GM19468 (cell line): ENCODE results near the gene KCNK13.
"Not testable (repeated sequence)": the region's sequence is repeated elsewhere in the genome, so short reads cannot be mapped to it uniquely, and the experiment has no call there.

Source experiments
- ATAC-seq: cut with Tn5 transposase; IDR thresholded peaks from one replicate; pipeline ENCODE4 v1.9.1; 2021; ENCODE audit warnings: mild to moderate bottlenecking, moderate library complexity, moderate number of reproducible peaks; ENCODE audit not compliant: unreplicated experiment; ENCODE audit errors: extremely low read depth

Gene KCNK13

DNA sequence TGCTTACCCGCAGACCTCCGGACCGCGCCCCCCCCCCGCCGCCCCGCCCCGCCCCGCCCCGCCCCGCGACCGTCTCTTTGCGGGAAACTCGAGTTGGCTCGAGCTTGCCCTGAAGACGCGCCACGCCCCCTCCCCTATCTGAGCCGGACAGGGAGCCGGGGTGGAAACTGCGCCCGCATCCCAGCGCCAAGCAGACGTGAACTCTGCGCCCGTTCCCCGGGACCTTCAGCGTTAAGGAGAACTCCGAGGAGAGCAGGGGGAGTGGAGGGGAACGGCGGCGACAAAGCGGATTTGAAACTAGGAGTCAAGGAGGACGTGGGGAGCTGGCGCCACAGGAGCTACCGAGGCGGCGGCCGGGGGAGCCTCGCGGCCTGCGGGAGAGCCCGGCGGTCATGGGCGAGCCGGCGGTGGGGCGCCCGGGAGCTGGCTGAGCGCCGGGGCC is at the start of gene KCNK13:
Gene KCNK13, plus strand, starts transcription at position 310 of the 442 bp plus-strand sequence. CDS start 212 bp downstream, outside the sequence.
- no peak for ATAC-seq

DNA sequence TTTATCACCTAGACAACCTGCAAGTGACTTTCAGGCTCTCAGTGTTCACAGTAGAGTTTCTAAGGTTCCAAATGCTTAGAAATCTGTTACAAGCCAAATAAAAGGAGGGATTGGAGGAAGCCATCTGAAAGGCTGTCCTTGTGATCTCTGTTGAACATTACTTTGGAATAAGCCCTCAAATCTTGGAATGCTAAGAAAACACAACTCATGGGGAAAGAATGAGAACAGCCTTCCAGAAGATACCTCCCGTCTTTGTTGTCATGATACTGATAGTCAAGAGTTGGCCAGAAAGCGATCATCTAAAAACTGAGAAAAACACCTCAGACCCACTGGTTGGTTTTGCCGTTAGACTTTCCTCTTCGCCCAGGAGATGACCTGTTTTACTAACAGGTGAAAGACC is 44.4 kb upstream of the KCNK13 start:
- ATAC-seq = no peak

DNA sequence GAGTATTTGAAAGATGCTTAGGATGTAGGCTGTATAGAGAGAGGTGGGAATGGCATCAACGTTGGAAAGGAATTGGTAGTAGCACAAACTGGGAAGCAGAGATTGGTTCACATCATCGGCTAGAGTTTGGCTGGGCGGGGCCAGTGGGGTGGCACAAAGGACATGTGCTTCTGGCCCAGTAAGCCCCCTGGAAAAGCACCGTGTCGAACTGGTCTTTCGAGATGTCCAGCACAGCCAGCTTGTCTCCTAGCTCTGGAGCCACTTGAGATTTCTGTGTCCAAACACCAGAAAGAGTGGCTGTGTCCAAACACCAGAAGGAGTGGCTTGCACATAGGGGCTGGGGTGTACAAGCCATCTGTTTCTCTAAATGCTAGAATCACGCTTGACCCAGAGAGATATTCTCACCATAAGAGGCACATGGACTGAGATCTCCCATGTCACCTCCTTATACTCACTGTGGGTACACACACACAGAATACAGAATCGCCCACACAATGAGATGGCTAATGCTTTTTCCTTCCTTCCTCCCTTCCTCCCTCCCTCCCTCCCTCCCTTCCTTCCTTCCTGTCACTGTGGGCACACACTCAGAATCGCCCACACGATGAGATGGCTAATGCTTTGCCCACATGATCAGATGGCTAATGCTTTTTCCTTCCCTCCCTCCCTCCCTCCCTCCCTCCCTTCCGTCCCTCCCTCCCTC is 41.8 kb upstream of the KCNK13 start:
- ATAC-seq = no peak

DNA sequence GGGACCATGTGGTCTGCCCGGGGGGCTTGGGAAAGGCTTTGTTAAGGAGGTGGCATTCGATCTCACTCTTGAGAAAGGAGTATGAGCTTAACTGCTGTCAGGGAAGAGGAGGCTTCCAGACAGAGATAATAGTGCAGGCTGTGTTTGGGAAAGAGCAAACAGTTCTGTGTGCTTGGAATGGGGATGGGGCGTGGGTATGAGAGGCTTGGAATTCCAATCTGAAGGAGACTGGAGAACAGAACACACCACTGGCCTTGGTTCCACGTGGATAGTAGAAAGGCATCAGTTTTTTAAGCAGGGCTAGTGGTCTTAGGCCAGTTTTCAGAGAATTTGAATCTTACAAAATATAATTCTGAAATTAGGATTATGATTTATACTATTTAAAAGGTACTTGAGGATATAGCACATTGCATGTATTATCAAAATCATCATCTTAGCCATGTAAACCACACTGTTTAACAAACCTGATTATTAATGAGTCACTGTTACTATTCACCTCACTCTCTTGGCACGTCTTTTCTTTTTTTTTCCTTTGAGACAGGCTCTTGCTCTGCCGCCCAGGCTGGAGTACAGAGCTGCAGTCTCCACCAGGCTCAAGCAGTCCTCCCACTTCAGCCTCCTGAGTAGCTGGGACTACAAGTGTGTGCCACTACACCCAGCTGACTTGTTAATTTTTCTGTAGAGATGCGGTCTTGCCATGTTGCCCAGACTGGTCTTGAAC is 38.5 kb upstream of the KCNK13 start:
- ATAC-seq = no peak

DNA sequence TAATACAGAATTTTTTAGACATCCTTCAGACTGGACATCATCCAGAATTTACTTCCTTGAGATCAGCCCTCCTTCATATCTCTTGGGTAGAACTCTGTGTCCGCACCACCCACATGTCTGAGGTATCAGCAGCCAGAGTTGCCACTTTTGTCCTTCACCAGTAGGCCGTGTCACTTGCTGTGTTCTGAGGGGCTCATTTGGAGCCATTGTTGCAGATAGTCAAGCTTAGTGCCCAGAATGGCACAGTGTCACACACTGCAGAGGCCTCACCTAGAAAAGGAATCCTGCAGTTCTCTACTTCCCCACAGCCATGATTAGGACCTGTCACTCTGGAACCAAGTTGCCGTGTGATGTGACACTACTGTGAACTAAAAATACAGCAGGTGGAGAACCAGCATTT is 36.9 kb upstream of the KCNK13 start:
- ATAC-seq = no peak

DNA sequence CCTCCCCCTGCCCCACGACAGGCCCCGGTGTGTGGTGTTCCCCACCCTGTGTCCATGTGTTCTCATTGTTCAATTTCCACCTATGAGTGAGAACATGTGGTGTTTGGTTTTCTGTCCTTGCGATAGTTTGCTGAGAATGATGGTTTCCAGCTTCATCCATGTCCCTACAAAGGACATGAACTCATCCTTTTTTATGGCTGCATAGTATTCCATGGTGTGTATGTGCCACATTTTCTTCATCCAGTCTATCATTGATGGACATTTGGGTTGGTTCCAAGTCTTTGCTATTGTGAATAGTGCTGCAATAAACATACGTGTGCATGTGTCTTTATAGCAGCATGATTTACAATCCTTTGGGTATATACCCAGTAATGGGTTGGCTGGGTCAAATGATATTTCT is 35.2 kb upstream of the KCNK13 start:
- not testable (repeated sequence) for ATAC-seq

DNA sequence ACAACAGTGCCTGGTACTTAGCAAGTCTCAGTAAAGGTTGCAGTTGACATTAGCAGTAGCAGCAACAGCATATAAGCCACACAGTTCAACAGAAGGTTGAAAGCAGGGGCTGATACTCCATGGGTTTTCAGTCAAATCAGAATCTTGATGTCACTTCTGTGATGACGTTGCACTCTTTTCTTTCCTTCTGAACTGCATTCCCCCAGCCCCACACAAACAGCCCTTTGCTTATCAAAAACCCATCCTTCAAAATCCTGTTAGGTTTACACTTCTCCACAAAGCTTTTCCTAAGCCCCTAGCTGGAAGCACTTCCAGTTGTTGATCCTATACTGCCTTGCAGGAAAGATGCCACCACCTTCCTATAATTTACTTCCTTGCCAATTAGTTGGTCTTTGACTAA is 34.0 kb upstream of the KCNK13 start:
- no peak for ATAC-seq

DNA sequence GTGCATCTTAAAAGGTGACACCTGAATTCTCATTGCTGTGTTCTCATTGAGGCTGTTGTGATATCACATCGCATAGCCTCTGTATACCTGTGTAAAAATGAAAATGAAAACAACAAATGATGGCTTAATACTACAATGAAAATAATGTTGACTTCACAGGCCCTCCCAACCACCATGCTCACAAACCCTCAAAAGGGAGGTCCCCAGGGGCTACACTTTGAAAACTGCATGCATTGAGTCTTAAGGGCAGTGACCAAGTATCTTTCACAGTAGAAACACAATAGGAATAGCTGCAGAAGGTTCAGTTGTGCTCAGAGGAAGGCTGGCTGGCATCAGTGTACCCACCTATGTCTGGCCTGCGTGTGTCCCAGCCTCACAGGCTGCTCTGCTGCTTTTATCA is 27.6 kb upstream of the KCNK13 start:
- ATAC-seq = no peak

DNA sequence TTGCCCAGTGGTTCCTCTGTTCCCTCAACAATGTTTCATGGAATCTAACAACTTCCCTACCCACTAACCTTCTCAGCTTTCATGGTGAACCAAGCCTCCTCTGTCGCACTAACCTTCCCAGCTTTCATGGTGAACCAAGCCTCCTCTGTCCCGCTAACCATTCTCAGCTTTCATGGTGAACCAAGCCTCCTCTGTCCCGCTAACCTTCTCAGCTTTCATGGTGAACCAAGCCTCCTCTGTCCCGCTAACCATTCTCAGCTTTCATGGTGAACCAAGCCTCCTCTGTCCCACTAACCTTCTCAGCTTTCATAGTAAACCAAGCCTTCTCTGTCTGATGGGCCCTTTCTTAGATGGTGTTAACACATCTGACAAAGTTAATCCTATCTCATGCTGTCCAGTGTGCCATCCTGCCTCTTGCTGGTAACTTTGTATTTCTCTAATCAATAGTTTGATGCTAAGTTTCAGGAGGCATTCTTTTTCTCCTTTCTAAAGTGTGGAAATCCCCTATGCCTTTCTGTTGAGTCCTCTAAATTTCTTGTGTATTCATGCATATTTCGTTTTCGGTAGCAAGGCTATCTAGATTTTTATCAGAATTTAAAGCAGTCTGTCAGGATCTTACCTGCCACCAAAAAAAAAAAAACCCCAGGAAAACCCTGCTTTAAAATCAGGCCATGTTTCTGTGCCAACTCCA is 26.8 kb upstream of the KCNK13 start:
- ATAC-seq = no peak

DNA sequence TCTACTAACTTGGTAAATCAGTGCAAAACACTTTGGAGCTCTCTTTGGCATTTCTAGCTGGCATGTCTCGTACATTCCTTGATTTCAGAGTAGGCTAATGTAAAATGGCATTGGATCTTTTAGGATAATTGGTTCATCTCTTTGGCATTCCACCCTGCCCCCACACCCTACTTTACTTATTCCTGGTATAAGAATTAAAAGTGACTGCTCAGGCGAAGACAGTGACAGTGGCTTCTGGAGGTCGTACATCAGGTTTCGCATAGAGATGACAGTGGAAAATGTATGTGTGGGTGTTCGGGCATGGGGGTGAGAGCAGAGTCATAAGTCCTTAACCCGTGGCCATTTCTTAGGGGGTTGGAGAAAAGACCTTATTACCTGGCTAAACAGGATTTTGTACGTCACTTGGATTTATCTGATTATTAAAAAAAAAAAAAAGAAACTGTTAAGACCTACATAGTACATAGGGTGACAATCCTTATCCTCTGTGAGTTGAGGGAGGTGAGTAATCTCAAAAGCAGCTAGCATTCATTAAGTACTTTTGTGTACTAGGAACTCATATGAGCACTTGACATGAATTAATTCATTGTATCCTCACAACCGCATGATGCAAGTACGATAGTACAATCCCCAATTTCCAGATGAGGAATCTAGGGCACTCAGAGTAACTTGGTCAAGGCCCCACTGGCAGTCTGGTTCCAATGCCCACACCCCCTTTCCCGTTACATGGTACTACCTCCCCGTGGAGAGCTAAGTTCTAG is 22.4 kb upstream of the KCNK13 start:
- no peak for ATAC-seq

DNA sequence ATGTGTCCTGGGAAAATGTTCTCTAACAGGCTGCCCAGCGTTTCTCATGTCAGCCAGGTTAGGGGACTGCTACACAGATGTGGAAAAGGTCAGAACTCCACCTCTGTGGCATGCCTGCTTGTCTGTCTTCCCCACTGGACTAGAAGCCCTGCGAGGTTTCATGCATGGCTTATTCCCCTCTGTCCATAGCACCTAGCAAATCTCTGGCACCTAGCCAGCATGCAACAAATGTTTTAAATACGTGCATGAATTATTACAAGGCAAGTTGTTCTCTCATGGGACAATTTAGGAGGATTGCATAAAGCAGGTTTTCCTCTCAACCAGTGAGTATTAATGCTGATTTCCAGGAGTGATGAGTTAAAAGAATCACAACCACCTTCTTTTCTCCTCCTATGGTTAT is 21.4 kb upstream of the KCNK13 start:
- ATAC-seq = no peak

DNA sequence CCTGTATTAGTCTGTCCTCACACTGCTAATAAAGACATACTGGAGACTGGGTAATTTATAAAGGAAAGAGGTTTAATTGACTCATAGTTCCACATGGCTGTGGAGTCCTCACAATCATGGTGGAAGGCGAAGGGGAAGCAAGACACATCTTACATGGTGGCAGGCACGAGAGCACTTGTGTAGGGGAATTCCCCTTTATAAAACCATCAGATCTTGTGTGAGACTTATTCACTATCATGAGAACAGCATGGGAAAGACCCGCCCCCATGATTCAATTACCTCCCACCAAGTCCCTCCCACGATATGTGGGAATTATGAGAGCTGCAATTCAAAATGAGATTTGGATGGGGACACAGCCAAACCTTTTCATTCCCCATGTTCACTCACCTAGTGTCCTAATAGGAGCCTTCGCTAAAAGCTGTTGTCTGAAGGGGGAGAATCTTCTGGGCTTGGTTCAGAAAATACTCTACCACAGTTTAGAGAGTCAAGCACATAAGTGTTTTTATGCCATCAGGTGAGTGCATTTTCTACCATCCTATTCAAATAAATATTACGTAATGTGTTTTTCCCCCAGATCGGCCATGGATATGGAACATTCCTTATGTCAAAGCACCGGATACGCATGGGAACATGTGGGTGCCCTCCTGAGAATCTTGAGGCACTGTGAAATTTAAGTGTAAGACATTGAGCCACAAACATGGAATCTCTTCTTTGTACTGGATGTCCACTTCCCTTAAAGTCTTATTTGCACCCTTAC is 19.1 kb upstream of the KCNK13 start:
- ATAC-seq = no peak

DNA sequence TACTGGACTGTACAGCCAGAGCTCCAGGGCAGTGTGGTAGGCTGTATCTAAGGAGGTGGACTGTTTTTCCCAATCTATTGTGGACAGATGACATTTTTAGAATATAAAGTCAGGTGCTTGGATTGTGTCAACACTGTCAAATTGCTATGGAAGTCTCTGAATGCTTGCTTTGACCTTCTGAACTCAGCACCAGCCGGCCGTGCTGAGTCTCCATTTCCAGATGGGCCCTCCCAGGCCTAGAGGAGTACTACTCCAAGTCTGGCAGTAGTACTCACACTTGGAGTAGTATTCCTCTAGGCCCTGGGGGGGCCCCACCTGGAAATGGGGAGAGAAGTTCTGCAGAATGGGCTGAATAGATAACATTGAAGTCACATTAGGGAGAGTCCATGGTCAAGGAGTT is 16.2 kb upstream of the KCNK13 start:
- ATAC-seq = no peak

DNA sequence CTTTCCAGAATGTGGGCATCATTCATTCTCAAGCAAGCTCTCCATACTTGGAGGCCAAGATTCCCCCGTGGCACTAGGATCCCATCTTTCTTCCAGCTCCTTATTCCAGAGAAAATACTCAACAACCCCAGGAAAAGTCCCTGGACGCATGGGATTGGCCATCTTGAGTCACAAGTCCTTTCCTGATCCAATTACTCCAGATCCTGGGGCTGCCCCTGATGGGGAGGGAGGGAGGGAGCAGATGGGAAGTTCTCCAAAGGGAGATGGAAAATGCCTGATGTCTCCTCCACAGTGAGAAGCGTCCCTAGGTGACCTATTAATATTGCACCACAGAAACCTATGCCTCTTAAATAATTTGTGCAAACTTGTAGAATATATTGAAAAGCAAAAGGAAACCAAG is 12.4 kb upstream of the KCNK13 start:
- ATAC-seq = no peak

DNA sequence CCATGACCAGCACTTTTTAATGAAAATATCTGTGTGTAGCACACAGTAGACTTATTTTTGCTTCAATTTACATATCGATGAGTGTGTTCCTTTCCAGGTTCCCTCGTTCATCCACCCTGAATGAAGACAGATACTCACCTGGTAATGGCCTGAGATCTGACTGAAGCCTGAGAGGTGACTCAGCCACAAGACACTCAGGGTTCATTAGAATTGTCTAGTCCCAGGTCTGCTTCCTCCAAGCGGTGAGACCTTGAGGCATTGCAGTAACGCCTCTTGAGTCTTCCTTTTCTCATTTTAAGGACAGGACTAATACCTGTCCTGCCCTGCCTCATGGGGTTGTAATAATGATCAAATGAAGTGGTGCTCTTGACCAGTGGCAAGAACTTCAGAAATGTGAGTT is 11.5 kb upstream of the KCNK13 start:
- ATAC-seq = no peak

DNA sequence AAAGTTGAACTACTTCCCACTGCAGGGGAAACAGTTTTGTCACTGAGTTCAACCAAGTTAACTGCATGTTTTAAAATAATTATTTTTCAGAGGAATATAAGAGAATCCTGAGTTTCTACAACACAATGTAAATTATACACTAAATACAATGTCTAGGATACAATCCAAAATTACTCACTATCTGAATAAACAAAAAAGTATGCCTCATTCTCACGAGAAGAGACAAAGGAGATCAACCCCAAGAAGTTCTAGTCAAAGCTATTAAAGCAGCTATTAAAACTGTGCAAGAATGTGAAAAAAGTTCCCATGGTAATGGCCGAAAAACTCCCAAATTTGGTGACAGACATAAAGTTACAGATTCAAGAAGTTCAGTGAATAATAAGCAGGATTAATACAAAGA is 8.8 kb upstream of the KCNK13 start:
- no peak for ATAC-seq

DNA sequence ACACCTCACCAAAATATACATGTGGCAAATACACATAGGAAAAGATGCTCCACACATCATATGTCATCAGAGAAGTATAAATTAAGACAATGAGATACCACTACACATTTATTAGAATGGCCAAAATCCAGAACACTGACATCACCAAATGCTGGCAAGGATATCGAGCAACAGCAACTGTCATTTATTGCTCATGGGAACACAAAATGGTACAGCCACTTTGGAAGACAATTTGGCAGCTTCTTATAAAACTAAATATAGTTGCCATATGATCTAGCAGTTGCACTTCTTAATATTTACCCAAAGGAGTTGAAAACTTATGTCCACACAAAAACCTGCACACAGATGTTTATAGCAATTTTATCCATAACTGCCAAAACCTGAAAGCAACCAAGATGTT is 7.0 kb upstream of the KCNK13 start:
- no peak for ATAC-seq

DNA sequence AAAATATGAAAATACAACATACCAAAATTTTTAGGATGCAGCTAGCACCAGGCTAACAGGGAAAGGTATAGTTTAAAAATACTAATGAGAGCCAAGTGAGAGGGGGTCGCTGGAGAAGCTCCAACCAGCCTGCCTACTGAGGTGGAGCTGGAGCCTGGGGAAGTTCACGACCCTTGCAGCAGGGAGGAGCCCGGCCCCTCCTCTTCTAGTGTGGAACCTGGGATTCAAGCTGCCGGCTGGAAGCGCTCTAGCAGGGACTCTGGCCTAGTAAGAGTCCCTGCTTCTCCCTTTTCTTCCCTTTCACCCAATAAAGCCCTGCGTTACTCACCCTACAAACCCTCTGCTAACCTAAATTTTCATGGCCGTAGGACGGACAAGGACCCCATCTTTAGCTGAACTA is 5.0 kb upstream of the KCNK13 start:
- ATAC-seq = no peak

DNA sequence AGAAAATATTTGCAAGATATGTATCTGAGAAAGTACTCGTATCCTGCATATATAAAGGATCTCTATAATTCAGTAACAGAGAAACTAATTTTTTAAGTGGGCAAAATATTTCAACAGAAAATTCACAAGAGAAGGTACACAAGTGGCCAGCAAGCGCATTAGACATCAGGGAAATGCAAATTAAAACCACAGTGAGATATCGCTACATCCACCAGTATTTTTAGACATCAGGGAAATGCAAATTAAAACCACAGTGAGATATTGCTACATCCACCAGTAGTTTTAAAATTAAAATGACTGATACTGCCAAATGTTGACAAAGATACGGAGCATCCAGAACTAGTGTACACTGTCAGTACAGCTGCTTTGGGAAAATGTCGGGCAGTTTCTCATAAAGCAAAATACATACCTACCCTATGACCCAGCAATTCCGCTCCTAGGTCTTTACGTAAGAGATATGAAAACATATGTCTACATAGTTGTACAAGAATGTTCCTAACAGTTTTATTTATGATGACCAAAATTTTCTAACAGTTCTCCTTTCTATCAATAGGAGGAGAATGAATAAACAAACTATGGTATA is 2.8 kb upstream of the KCNK13 start:
- no peak for ATAC-seq
